K562 (cell line): Measurements from ENCODE around the gene SLC8A2. TPM values are rescaled to one million over a fixed set of nuclear protein-coding genes. Genes with fewer than 3 reads are reported as not detected.

Experiments used
- ATAC-seq: fragments of 200-7000 bp; cut with Tn5 transposase; 3 replicates; pipeline ENCODE4 v1.9.1; 2020; ENCODE audit warnings: moderate library complexity
- BruUV-seq: library from RNA; stranded (reverse); fragments of 400-500 nt; replicated peaks from 2 replicates; lab custom pipeline; 2021; lab: Mats Ljungman, UMichigan
- CTCF ChIA-PET: fragments of 300-600 bp; formaldehyde crosslinking; extraction: SDS; loops from one replicate; lab custom pipeline; 2021; ENCODE audit warnings: low intra/inter-chr PET ratio; lab: Yijun Ruan, JAX
- POLR2A ChIA-PET: fragments of 300-600, 350-650 bp; sonication (Branson Sonifier 250); formaldehyde crosslinking; extraction: SDS; loops from one replicate; lab custom pipeline; 2021; ENCODE audit warnings: antibody characterized with exemption, inconsistent platforms; lab: Yijun Ruan, JAX
- DNase-seq, 4 experiments: peaks; one replicate each; pipeline versions ENCODE4 v3.0.0 to v3.0.0-alpha.2; 2011 to 2018; ENCODE audit warnings: low spot score in 3 of 4, mixed read lengths in 3 of 4; ENCODE audit errors: extremely low read depth in 1 of 4
- FAIRE-seq: peaks from 2 replicates; lab custom pipeline; 2011; peaks lifted over from hg19 to GRCh38; lab: Jason Lieb, UNC
- H2AFZ ChIP-seq: 2 replicates; pipeline ENCODE4 v1.6.0; 2011; ENCODE audit warnings: low read depth, low read length, control low read depth, inconsistent platforms
- H3K27ac ChIP-seq: fragments of 200-600 bp; 3 replicates; pipeline ENCODE4 v1.8.0; 2011; ENCODE audit warnings: low read depth, mild to moderate bottlenecking, control low read depth, inconsistent platforms, low read length, moderate library complexity, mixed read lengths; ENCODE audit errors: extremely low read depth
- H3K27me3 ChIP-seq, 2 experiments: fragments of 300-600 bp in 1 of 2; 2 replicates in 1 of 2; 3 replicates in 1 of 2; pipeline versions ENCODE4 v1.6.0 to v1.8.0; 2011; ENCODE audit warnings: inconsistent platforms in 2 of 2, low read length in 2 of 2, mild to moderate bottlenecking in 1 of 2, mixed read lengths in 1 of 2, moderate library complexity in 1 of 2; ENCODE audit not compliant: control insufficient read depth in 2 of 2, insufficient read depth in 2 of 2
- H3K36me3 ChIP-seq: fragments of 300-600 bp; 3 replicates; pipeline ENCODE4 v1.8.0; 2011; ENCODE audit warnings: mild to moderate bottlenecking, low read length, inconsistent platforms; ENCODE audit not compliant: control insufficient read depth, insufficient read depth
- H3K4me1 ChIP-seq, 2 experiments: fragments of 200-600 bp in 1 of 2; replicated peaks in 1 of 2; 2 replicates in 1 of 2; 3 replicates in 1 of 2; pipeline versions ENCODE4 v1.5.1 to v1.8.0; 2011; ENCODE audit warnings: inconsistent platforms in 2 of 2, low read length in 2 of 2, mild to moderate bottlenecking in 1 of 2, mixed read lengths in 1 of 2, moderate library complexity in 1 of 2; ENCODE audit not compliant: control insufficient read depth in 2 of 2, insufficient read depth in 2 of 2
- H3K4me2 ChIP-seq: 2 replicates; pipeline ENCODE4 v1.6.1; 2011; ENCODE audit warnings: low read length, control low read depth, inconsistent platforms, mixed read lengths; ENCODE audit not compliant: insufficient read depth
- H3K4me3 ChIP-seq: fragments of 200-600 bp; sonication (generic), shearing (Covaris generic); 2 replicates; pipeline ENCODE4 v1.5.1; 2016; ENCODE audit warnings: control low read depth, inconsistent platforms
- H3K79me2 ChIP-seq: fragments of 200-600 bp; 3 replicates; pipeline ENCODE4 v1.8.0; 2011; ENCODE audit warnings: low read length, inconsistent platforms; ENCODE audit not compliant: control insufficient read depth, insufficient read depth
- H3K9ac ChIP-seq, 2 experiments: 2 replicates each; pipeline versions ENCODE4 v1.6.0 to v1.6.1; 2011; ENCODE audit warnings: low read depth in 2 of 2, low read length in 2 of 2, control low read depth in 1 of 2, inconsistent platforms in 1 of 2, mild to moderate bottlenecking in 1 of 2, mixed read lengths in 1 of 2; ENCODE audit not compliant: insufficient read depth in 1 of 2
- H3K9me1 ChIP-seq: one replicate; pipeline ENCODE4 v1.6.0; 2011; ENCODE audit warnings: inconsistent platforms, mild to moderate bottlenecking, low read length, moderate library complexity; ENCODE audit not compliant: control insufficient read depth, insufficient read depth
- H3K9me3 ChIP-seq: replicated peaks from 2 replicates; pipeline ENCODE4 v1.5.1; 2011; ENCODE audit warnings: low read depth, low read length, inconsistent platforms; ENCODE audit not compliant: control insufficient read depth, insufficient read depth
- H4K20me1 ChIP-seq: replicated peaks from 2 replicates; pipeline ENCODE4 v1.6.1; 2011; ENCODE audit warnings: low read length, inconsistent platforms, mixed read lengths; ENCODE audit not compliant: control insufficient read depth, insufficient read depth
- KDM1A ChIP-seq, 2 experiments: fragments of 450-650 bp; IDR thresholded peaks; 2 replicates each; pipeline ENCODE4 v1.6.1; 2016; ENCODE audit warnings: mild to moderate bottlenecking in 2 of 2
- ZBTB40 ChIP-seq, 2 experiments: fragments of 450-650 bp in 1 of 2; sonication (generic) in 1 of 2; formaldehyde crosslinking in 1 of 2; IDR thresholded peaks; 2 replicates each; pipeline versions ENCODE4 v1.7.1 to v1.9.0; 2016 to 2022; ENCODE audit warnings: inconsistent platforms in 1 of 2, mild to moderate bottlenecking in 1 of 2, missing genetic modification reagents in 1 of 2
- ZBTB8A ChIP-seq: fragments of 450-650 bp; IDR thresholded peaks from 2 replicates; pipeline ENCODE4 v1.6.1; 2018; ENCODE audit warnings: mild to moderate bottlenecking, moderate library complexity; ENCODE audit not compliant: partially characterized antibody
- WGBS: fragments of 100-300 bp; shearing (Covaris generic); methylation state at CpG from one replicate; pipeline ENCODE4 v1.1.6; 2016; ENCODE audit warnings: low coverage, mixed read lengths; ENCODE audit not compliant: insufficient coverage; ENCODE audit errors: missing lambda C conversion rate; 5-methylcytosine and 5-hydroxymethylcytosine counted together
- in situ Hi-C: fragments of 300-500 bp; cut with MboI; formaldehyde crosslinking; loops from 4 replicates; pipeline ENCODE4 v1.15.0; 2018; ENCODE audit warnings: inconsistent platforms, mixed read lengths
- intact Hi-C: fragments of 100-400 bp; cut with micrococcal nuclease; formaldehyde crosslinking; loops from 2 replicates; pipeline ENCODE4 v1.14.2; 2022
- polyA plus RNA-seq, 8 experiments: library from polyadenylated mRNA; depleted of rRNA in 4 of 8; stranded (reverse) in 5 of 8; unstranded in 3 of 8; fragments of >200 nt; fragmentation: Nextera tagmentation in 2 of 8; fragmentation: Illumina TruSeq in 1 of 8; extraction: Ambion mirVana in 2 of 8; extraction: Trizol in 1 of 8; gene quantifications; 2 replicates each; pipeline versions ENCODE4 v1.2.1 to v1.2.3, GENCODE V29; 2011 to 2014; ENCODE audit warnings: inconsistent platforms in 1 of 8, missing spikeins in 1 of 8
- total RNA-seq, 7 experiments: library from RNA; depleted of rRNA in 6 of 7; stranded (reverse); fragments of >200 nt in 6 of 7; fragmentation: Illumina TruSeq in 2 of 7; extraction: Trizol in 2 of 7; gene quantifications; 2 replicates each; pipeline versions ENCODE4 v1.2.1 to v1.2.3, GENCODE V29; 2011 to 2021; ENCODE audit warnings: low replicate concordance in 1 of 7

SLC8A2 gene
- total and polyA plus RNA-seq, 9 of the 15 experiments (the other 6 are each of a cell fraction or from before 2014, with no cell fraction given), result 0.07 to 0.66 (median 0.24) TPM; not detected in 3

- H4K20me1 ChIP-seq, result no peaks in the 10 kb centered on the region
- intact Hi-C loops, result loop anchor here (5.0 kb wide), 2 partner anchors 36 to 44 kb away; partner anchors contain the start of gene NAPA
- 86% methylated on average over 4 of the region's 4 CpGs for WGBS
- no peak overlapping the region for H3K4me2 ChIP-seq
- ATAC-seq (no peak), DNase-seq (no peak), FAIRE-seq (no peak)
- H3K27me3 ChIP-seq, result no peaks in the 10 kb centered on the region
- ChIA-PET POLR2A (interaction anchor here (1.1 kb wide), 1 partner anchor 7 kb away, joined by 3 read pairs; no protein-coding TSS in a partner anchor), CTCF (no interaction called here)
- peaks cover 12% of the 10 kb centered on the region for H3K79me2 ChIP-seq
- H3K9me3 ChIP-seq, result no peaks in the 10 kb centered on the region
- in situ Hi-C loops, result no loop called here
- no peak overlapping the region for H2AFZ ChIP-seq
- H3K4me3 ChIP-seq, result no peak overlapping the region
- no TSS peak for BruUV-seq
- H3K9ac ChIP-seq, result no peak overlapping the region
- no peak overlapping the region for H3K27ac ChIP-seq
- peaks cover 8% of the 10 kb centered on the region; the same call in 2 of the 3 replicates for H3K36me3 ChIP-seq
- H3K9me1 ChIP-seq, result no peaks in the 10 kb centered on the region
- H3K4me1 ChIP-seq, result peaks cover 7 to 28% of the 10 kb centered on the region in 2 experiments; a peak in 3 of 5 replicates
- TF ChIP-seq KDM1A (IDR thresholded peaks at IDR 0.05) (peak in 1 of 2 experiments; percentile 31; a peak in 1 of 4 replicates), ZBTB40 (IDR thresholded peaks at IDR 0.05) (peak; percentile 93), ZBTB40 (CRISPR knock-in tag; IDR thresholded peaks at IDR 0.05) (peak; percentile 88), ZBTB8A (no peak)
These were observed 9.9 kb upstream of the SLC8A2 start for GRCh38 chr19:47481460-47482052.
